IMR-90 (cell line): ENCODE measurements around the gene EGFL7. TPM values are rescaled to one million over a fixed set of nuclear protein-coding genes. Genes with fewer than 3 reads are reported as not detected.

Experiments
- ATAC-seq: fragments of 200-7000 bp; cut with Tn5 transposase; 2 replicates; pipeline ENCODE4 v1.9.1; 2020; ENCODE audit warnings: low read depth, mild to moderate bottlenecking, moderate library complexity
- BruUV-seq: library from RNA; stranded (reverse); fragments of 400-500 nt; replicated peaks from 2 replicates; lab custom pipeline; 2021; lab: Mats Ljungman, UMichigan
- CTCF ChIA-PET: fragments of 300-600 bp; formaldehyde crosslinking; extraction: SDS; loops from one replicate; lab custom pipeline; 2021; ENCODE audit warnings: antibody characterized with exemption; lab: Yijun Ruan, JAX
- POLR2A ChIA-PET: fragments of 300-600 bp; sonication (Branson Sonifier 250); formaldehyde crosslinking; loops from one replicate; lab custom pipeline; 2022; ENCODE audit warnings: antibody characterized with exemption; ENCODE audit not compliant: unreplicated experiment; lab: Charles Lee
- DNase-seq: peaks from one replicate; pipeline ENCODE4 v3.0.0; 2013
- H2AFZ ChIP-seq: replicated peaks from 2 replicates; pipeline ENCODE3; 2013; ENCODE audit warnings: low read length, mild to moderate bottlenecking; ENCODE audit not compliant: poor library complexity
- H2AK5ac ChIP-seq: 2 replicates; pipeline ENCODE4 v1.6.1; 2013; ENCODE audit warnings: low read depth, low read length, inconsistent platforms
- H2AK9ac ChIP-seq: replicated peaks from 2 replicates; pipeline ENCODE3; 2013; ENCODE audit warnings: mild to moderate bottlenecking, low read depth, low read length, moderate library complexity; ENCODE audit not compliant: poor library complexity
- H2BK120ac ChIP-seq: 2 replicates; pipeline ENCODE4 v1.6.1; 2013; ENCODE audit warnings: low read depth, low read length, inconsistent platforms
- H2BK15ac ChIP-seq: 3 replicates; pipeline ENCODE4 v1.6.1; 2013; ENCODE audit warnings: low read depth, low read length, inconsistent platforms
- H2BK20ac ChIP-seq: 2 replicates; pipeline ENCODE4 v1.6.1; 2013; ENCODE audit warnings: low read depth, mild to moderate bottlenecking, inconsistent platforms, low read length, moderate library complexity
- H2BK5ac ChIP-seq: 2 replicates; pipeline ENCODE4 v1.6.1; 2013; ENCODE audit warnings: mild to moderate bottlenecking, low read depth, low read length, inconsistent platforms; ENCODE audit not compliant: poor library complexity, severe bottlenecking
- H3K14ac ChIP-seq: replicated peaks from 2 replicates; pipeline ENCODE4 v1.6.1; 2013; ENCODE audit warnings: low read depth, low read length, inconsistent platforms
- H3K18ac ChIP-seq: 2 replicates; pipeline ENCODE4 v1.6.1; 2013; ENCODE audit warnings: low read depth, low read length, control low read depth
- H3K23ac ChIP-seq: 2 replicates; pipeline ENCODE4 v1.6.1; 2013; ENCODE audit warnings: low read depth, low read length, inconsistent platforms
- H3K27ac ChIP-seq: 2 replicates; pipeline ENCODE4 v1.5.1; 2013; ENCODE audit warnings: mild to moderate bottlenecking, control low read depth, low read length; ENCODE audit not compliant: insufficient read depth
- H3K27me3 ChIP-seq: 2 replicates; pipeline ENCODE4 v1.6.1; 2013; ENCODE audit warnings: low read length; ENCODE audit not compliant: control insufficient read depth, insufficient read depth
- H3K36me3 ChIP-seq: 2 replicates; pipeline ENCODE4 v1.6.1; 2013; ENCODE audit warnings: low read length, mixed read lengths; ENCODE audit not compliant: control insufficient read depth, insufficient read depth
- H3K4ac ChIP-seq: 2 replicates; pipeline ENCODE4 v1.6.1; 2013; ENCODE audit warnings: low read depth, low read length, inconsistent platforms
- H3K4me1 ChIP-seq: 2 replicates; pipeline ENCODE4 v1.6.1; 2013; ENCODE audit warnings: low read length, mixed read lengths; ENCODE audit not compliant: control insufficient read depth, insufficient read depth
- H3K4me2 ChIP-seq: 2 replicates; pipeline ENCODE4 v1.6.1; 2013; ENCODE audit warnings: low read depth, mild to moderate bottlenecking, control low read depth, low read length, moderate library complexity
- H3K4me3 ChIP-seq: 2 replicates; pipeline ENCODE4 v1.5.1; 2013; ENCODE audit warnings: low read depth, mild to moderate bottlenecking, control low read depth, low read length, moderate library complexity; ENCODE audit not compliant: insufficient read depth
- H3K56ac ChIP-seq: 2 replicates; pipeline ENCODE4 v1.6.1; 2013; ENCODE audit warnings: low read length, inconsistent platforms; ENCODE audit not compliant: insufficient read depth; ENCODE audit errors: extremely low read depth
- H3K79me1 ChIP-seq, 2 experiments: 2 replicates each; pipeline ENCODE4 v1.6.1; 2013; ENCODE audit warnings: low read length in 2 of 2, inconsistent platforms in 1 of 2, low read depth in 1 of 2
- H3K9ac ChIP-seq: 2 replicates; pipeline ENCODE4 v1.6.1; 2013; ENCODE audit warnings: low read depth, low read length, control low read depth
- H3K9me1 ChIP-seq: 2 replicates; pipeline ENCODE4 v1.6.1; 2013; ENCODE audit warnings: low read length, inconsistent platforms; ENCODE audit not compliant: insufficient read depth
- H3K9me3 ChIP-seq: 2 replicates; pipeline ENCODE4 v1.6.1; 2013; ENCODE audit warnings: low read length; ENCODE audit not compliant: control insufficient read depth, insufficient read depth
- H4K20me1 ChIP-seq: 2 replicates; pipeline ENCODE4 v1.6.1; 2013; ENCODE audit warnings: low read length, inconsistent platforms; ENCODE audit not compliant: insufficient read depth
- H4K5ac ChIP-seq: 2 replicates; pipeline ENCODE4 v1.6.1; 2013; ENCODE audit warnings: mild to moderate bottlenecking, low read depth, low read length, control low read depth
- H4K8ac ChIP-seq, 2 experiments: 2 replicates each; pipeline ENCODE4 v1.6.1; 2013; ENCODE audit warnings: low read depth in 2 of 2, low read length in 2 of 2, control low read depth in 1 of 2, inconsistent platforms in 1 of 2
- H4K91ac ChIP-seq: 2 replicates; pipeline ENCODE4 v1.6.1; 2013; ENCODE audit warnings: low read depth, low read length, inconsistent platforms; ENCODE audit not compliant: insufficient read depth
- BHLHE40 ChIP-seq: fragments of 150-350 bp; IDR thresholded peaks from 2 replicates; pipeline ENCODE4 v1.6.1; 2016; ENCODE audit warnings: mild to moderate bottlenecking, low read depth, low read length
- CEBPB ChIP-seq: IDR thresholded peaks from 2 replicates; pipeline ENCODE4 v1.6.1; 2012; ENCODE audit warnings: low read depth, low read length, improper control_type of control experiment
- RAD21 ChIP-seq: IDR thresholded peaks from 2 replicates; pipeline ENCODE4 v1.6.1; 2012; ENCODE audit warnings: low read length, improper control_type of control experiment
- RCOR1 ChIP-seq: IDR thresholded peaks from 2 replicates; pipeline ENCODE4 v1.6.1; 2012; ENCODE audit warnings: mild to moderate bottlenecking, low read length, improper control_type of control experiment; ENCODE audit not compliant: insufficient replicate concordance
- USF2 ChIP-seq: fragments of 150-350 bp; IDR thresholded peaks from 2 replicates; pipeline ENCODE4 v1.6.1; 2017; ENCODE audit warnings: mild to moderate bottlenecking, antibody characterized with exemption, low read length, low read depth
- WGBS, 2 experiments: methylation state at CpG; one replicate each; pipeline versions ENCODE4 v1.1.5 to v1.1.7; 2013; ENCODE audit warnings: missing lambda C conversion rate in 2 of 2; ENCODE audit not compliant: insufficient read length in 1 of 2; ENCODE audit errors: extremely low coverage in 2 of 2; 5-methylcytosine and 5-hydroxymethylcytosine counted together
- dilution Hi-C: fragments of 300-500 bp; cut with HindIII; formaldehyde crosslinking; loops from one replicate; pipeline ENCODE4 v1.14.3; 2018; ENCODE audit warnings: low sequenced_read_pairs; ENCODE audit not compliant: unreplicated experiment
- in situ Hi-C: fragments of 300-500 bp; cut with MboI; formaldehyde crosslinking; loops from 3 replicates; pipeline ENCODE4 v1.14.3; 2019; ENCODE audit warnings: low sequenced_read_pairs, inconsistent platforms, mixed read lengths
- intact Hi-C: fragments of 100-400 bp; cut with micrococcal nuclease; formaldehyde crosslinking; loops from 2 replicates; pipeline ENCODE4 v1.10.0; 2022
- polyA plus RNA-seq, 3 experiments: library from polyadenylated mRNA; depleted of rRNA; stranded (reverse); fragments of >200 nt; gene quantifications; 2 replicates each; pipeline ENCODE4 v1.2.3, GENCODE V29; 2012; ENCODE audit warnings: low replicate concordance in 1 of 3
- total RNA-seq: library from RNA; depleted of rRNA; stranded (reverse); fragments of >200 nt; gene quantifications from 2 replicates; pipeline ENCODE4 v1.2.3, GENCODE V29; 2012
- TF ChIP-seq, protein P1 (sequence below): conservative IDR thresholded peaks from 2 replicates; pipeline ENCODE4 v1.5.1; 2012; ENCODE audit warnings: mild to moderate bottlenecking, low read depth, low read length, improper control_type of control experiment

EGFL7 gene
- total and polyA plus RNA-seq, 2 of the 4 experiments (the other 2 are of a cell fraction): 2.2 to 10.4 TPM

DNA sequence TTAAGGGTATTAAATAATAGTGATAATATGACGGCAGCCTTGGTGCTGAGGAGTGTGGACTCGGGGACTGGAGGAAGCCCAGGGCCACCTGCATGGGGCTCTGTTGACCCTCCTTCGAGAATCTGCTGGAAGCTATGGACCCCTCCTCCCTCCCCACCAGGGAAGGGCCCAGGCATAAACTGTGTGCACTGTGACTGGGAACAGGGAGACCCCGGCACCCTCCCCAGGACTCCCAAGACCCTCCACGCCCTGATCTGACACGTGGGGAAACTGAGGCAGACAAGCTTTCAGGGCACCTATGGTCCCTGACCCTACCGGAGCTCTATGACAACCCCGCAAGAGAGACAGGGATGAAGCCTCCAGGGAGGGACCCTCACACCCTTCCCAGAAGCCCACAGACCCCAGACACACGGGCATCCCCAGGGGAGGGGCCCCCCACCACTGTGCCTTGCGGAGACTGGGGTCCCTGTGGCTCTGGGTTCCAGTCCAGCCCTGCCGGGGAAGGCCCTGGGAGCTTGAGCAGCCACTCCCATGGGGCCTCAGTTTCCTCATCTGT lies 6.5 kb upstream of the EGFL7 start:
- H2BK120ac ChIP-seq: no peak overlapping the region
- ChIA-PET CTCF (no interaction called here), POLR2A (no interaction called here)
- intact Hi-C loops: no loop called here
- H3K4me3 ChIP-seq: no peak overlapping the region
- H3K56ac ChIP-seq: no peak overlapping the region
- no peak overlapping the region for H3K14ac ChIP-seq
- no peak overlapping the region for H2BK20ac ChIP-seq
- peak overlapping the region; percentile 94 for H2AFZ ChIP-seq
- peaks cover 26% of the 10 kb centered on the region for H3K27me3 ChIP-seq
- dilution Hi-C loops: no loop called here
- no peak overlapping the region for H2BK15ac ChIP-seq
- ATAC-seq (no peak), DNase-seq (no peak)
- no peaks in the 10 kb centered on the region for H3K79me1 ChIP-seq
- peak overlapping the region; percentile 71 to 94; a peak in 2 of 4 replicates for H4K8ac ChIP-seq
- no peaks in the 10 kb centered on the region for H3K9me3 ChIP-seq
- no peak overlapping the region for H4K91ac ChIP-seq
- H3K23ac ChIP-seq: no peak overlapping the region
- H3K4ac ChIP-seq: no peak overlapping the region
- no peak overlapping the region for H3K27ac ChIP-seq
- no peak overlapping the region for H4K5ac ChIP-seq
- peak overlapping the region; percentile 58 for H2AK9ac ChIP-seq
- no CpG with 5 or more reads among the region's 11 CpGs for WGBS, 2 experiments
- no TSS peak for BruUV-seq
- H3K9ac ChIP-seq: no peak overlapping the region
- no peaks in the 10 kb centered on the region for H3K9me1 ChIP-seq
- H4K20me1 ChIP-seq: no peaks in the 10 kb centered on the region
- no peak overlapping the region for H3K4me2 ChIP-seq
- H2BK5ac ChIP-seq: no peak overlapping the region
- TF ChIP-seq BHLHE40 (no peak), RAD21 (no peak), USF2 (no peak), RCOR1 (no peak), CEBPB (no peak)
- TF ChIP-seq, protein P1, sequence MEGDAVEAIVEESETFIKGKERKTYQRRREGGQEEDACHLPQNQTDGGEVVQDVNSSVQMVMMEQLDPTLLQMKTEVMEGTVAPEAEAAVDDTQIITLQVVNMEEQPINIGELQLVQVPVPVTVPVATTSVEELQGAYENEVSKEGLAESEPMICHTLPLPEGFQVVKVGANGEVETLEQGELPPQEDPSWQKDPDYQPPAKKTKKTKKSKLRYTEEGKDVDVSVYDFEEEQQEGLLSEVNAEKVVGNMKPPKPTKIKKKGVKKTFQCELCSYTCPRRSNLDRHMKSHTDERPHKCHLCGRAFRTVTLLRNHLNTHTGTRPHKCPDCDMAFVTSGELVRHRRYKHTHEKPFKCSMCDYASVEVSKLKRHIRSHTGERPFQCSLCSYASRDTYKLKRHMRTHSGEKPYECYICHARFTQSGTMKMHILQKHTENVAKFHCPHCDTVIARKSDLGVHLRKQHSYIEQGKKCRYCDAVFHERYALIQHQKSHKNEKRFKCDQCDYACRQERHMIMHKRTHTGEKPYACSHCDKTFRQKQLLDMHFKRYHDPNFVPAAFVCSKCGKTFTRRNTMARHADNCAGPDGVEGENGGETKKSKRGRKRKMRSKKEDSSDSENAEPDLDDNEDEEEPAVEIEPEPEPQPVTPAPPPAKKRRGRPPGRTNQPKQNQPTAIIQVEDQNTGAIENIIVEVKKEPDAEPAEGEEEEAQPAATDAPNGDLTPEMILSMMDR: no peak
- in situ Hi-C loops: no loop called here
- H3K18ac ChIP-seq: no peak overlapping the region
- H2AK5ac ChIP-seq: no peak overlapping the region; the same call in 1 of the 2 replicates
- no peaks in the 10 kb centered on the region for H3K36me3 ChIP-seq
- H3K4me1 ChIP-seq: no peaks in the 10 kb centered on the region
